Stimulated activated naive CD8-positive, alpha-beta T cell treated with anti-CD3 and anti-CD28 coated beads, Interleukin-15, amount 100 ng/mL, for 72 hours (primary cell): Measurements from ENCODE around the gene AIG1.
"Not testable (repeated sequence)": the region's sequence is repeated elsewhere in the genome, so short reads cannot be mapped to it uniquely, and the experiment has no call there.

Source experiments
- ATAC-seq: fragments of 150-1000 bp; cut with Tn5 transposase; 2 replicates; pipeline ENCODE4 v1.10.0; 2021; ENCODE audit warnings: mild to moderate bottlenecking, moderate library complexity
- DNase-seq, 2 donors: peaks; one replicate each; pipeline ENCODE4 v3.0.0; 2021 to 2022
- H3K27ac Mint-ChIP-seq, 2 donors: one replicate each; pipeline ENCODE4 v1.8.0; 2022; ENCODE audit warnings: mild to moderate bottlenecking in 2 of 2, mixed read lengths in 2 of 2, moderate library complexity in 2 of 2
- H3K27me3 Mint-ChIP-seq: one replicate; pipeline ENCODE4 v1.8.0; 2022; ENCODE audit warnings: mixed read lengths
- H3K4me1 Mint-ChIP-seq: one replicate; pipeline ENCODE4 v1.8.0; 2022; ENCODE audit warnings: mild to moderate bottlenecking, mixed read lengths
- H3K4me3 Mint-ChIP-seq, 2 donors: one replicate each; pipeline ENCODE4 v1.8.0; 2022; ENCODE audit warnings: mild to moderate bottlenecking in 2 of 2, mixed read lengths in 2 of 2, moderate library complexity in 1 of 2
- H3K9me3 Mint-ChIP-seq, 2 donors: one replicate each; pipeline ENCODE4 v1.8.0; 2022; ENCODE audit warnings: mixed read lengths in 2 of 2

The AIG1 gene

GRCh38 chr6:143149771-143150170 lies 89.1 kb downstream of the AIG1 start:
- ATAC-seq (no peak), DNase-seq (no peak)
- Mint-ChIP-seq H3K4me3 (no peak overlapping the region), H3K27ac (no peak overlapping the region), H3K9me3 (peaks cover 0 to 18% of the 10 kb centered on the region in 2 donors), H3K4me1 (peaks cover 11% of the 10 kb centered on the region), H3K27me3 (no peaks in the 10 kb centered on the region)

- Mint-ChIP-seq H3K9me3 (peaks cover 0 to 18% of the 10 kb centered on the region in 2 donors), H3K4me1 (peaks cover 11% of the 10 kb centered on the region), H3K27ac (no peak overlapping the region), H3K27me3 (no peaks in the 10 kb centered on the region), H3K4me3 (no peak overlapping the region)
- no peak for ATAC-seq
- no peak for DNase-seq
Observed at GRCh38 chr6:143150281-143150680, 89.6 kb downstream of the AIG1 start.

GRCh38 chr6:143151381-143151780 lies 90.7 kb downstream of the AIG1 start:
- no peak overlapping the region for H3K27ac Mint-ChIP-seq
- DNase-seq (no peak), ATAC-seq (no peak)
- no peaks in the 10 kb centered on the region for H3K27me3 Mint-ChIP-seq
- H3K9me3 Mint-ChIP-seq: peaks cover 0 to 15% of the 10 kb centered on the region in 2 donors
- no peak overlapping the region for H3K4me3 Mint-ChIP-seq
- H3K4me1 Mint-ChIP-seq: peaks cover 5% of the 10 kb centered on the region

GRCh38 chr6:143155681-143156080 lies 95.0 kb downstream of the AIG1 start:
- H3K4me1 Mint-ChIP-seq: peaks cover 14% of the 10 kb centered on the region
- H3K4me3 Mint-ChIP-seq: no peak overlapping the region
- peaks cover 0 to 4% of the 10 kb centered on the region in 2 donors for H3K9me3 Mint-ChIP-seq
- no peak overlapping the region for H3K27ac Mint-ChIP-seq
- ATAC-seq (no peak), DNase-seq (no peak)
- no peaks in the 10 kb centered on the region for H3K27me3 Mint-ChIP-seq

GRCh38 chr6:143157131-143157530 lies 96.4 kb downstream of the AIG1 start:
- DNase-seq (no peak), ATAC-seq (no peak)
- Mint-ChIP-seq H3K27ac (no peak overlapping the region), H3K4me3 (no peak overlapping the region), H3K9me3 (no peaks in the 10 kb centered on the region), H3K27me3 (no peaks in the 10 kb centered on the region), H3K4me1 (peaks cover 14% of the 10 kb centered on the region)

- DNase-seq: no peak
- no peak overlapping the region for H3K4me3 Mint-ChIP-seq
- H3K27me3 Mint-ChIP-seq: no peaks in the 10 kb centered on the region
Observed at GRCh38 chr6:143158113-143158581, 97.5 kb downstream of the AIG1 start.

GRCh38 chr6:143159001-143159400 lies 98.3 kb downstream of the AIG1 start:
- no peak for DNase-seq
- Mint-ChIP-seq H3K4me1 (peaks cover 19% of the 10 kb centered on the region), H3K4me3 (no peak overlapping the region), H3K9me3 (no peaks in the 10 kb centered on the region), H3K27me3 (no peaks in the 10 kb centered on the region), H3K27ac (no peak overlapping the region)
- no peak for ATAC-seq

More at GRCh38 chr6:143158113-143158581, 97.5 kb downstream of the AIG1 start:
- ATAC-seq: peak; percentile 68
- Mint-ChIP-seq H3K4me1 (peaks cover 14% of the 10 kb centered on the region), H3K27ac (no peak overlapping the region), H3K9me3 (no peaks in the 10 kb centered on the region)

GRCh38 chr6:143160015-143160414 lies 99.3 kb downstream of the AIG1 start:
- Mint-ChIP-seq H3K4me3 (no peak overlapping the region), H3K4me1 (peaks cover 19% of the 10 kb centered on the region), H3K27ac (no peak overlapping the region), H3K9me3 (no peaks in the 10 kb centered on the region), H3K27me3 (no peaks in the 10 kb centered on the region)
- DNase-seq (no peak), ATAC-seq (no peak)

GRCh38 chr6:143160439-143161220 lies 99.9 kb downstream of the AIG1 start:
- ATAC-seq (no peak), DNase-seq (no peak)
- H3K27me3 Mint-ChIP-seq: no peaks in the 10 kb centered on the region
- H3K9me3 Mint-ChIP-seq: no peaks in the 10 kb centered on the region
- no peak overlapping the region for H3K4me3 Mint-ChIP-seq
- peaks cover 19% of the 10 kb centered on the region for H3K4me1 Mint-ChIP-seq
- H3K27ac Mint-ChIP-seq: no peak overlapping the region

GRCh38 chr6:143163621-143164020 lies 102.9 kb downstream of the AIG1 start:
- ATAC-seq: no peak
- no peak for DNase-seq
- Mint-ChIP-seq H3K4me3 (no peak overlapping the region), H3K9me3 (no peaks in the 10 kb centered on the region), H3K27me3 (no peaks in the 10 kb centered on the region), H3K27ac (no peak overlapping the region), H3K4me1 (peaks cover 6% of the 10 kb centered on the region)

- Mint-ChIP-seq H3K27me3 (no peaks in the 10 kb centered on the region), H3K27ac (no peak overlapping the region), H3K4me1 (peaks cover 6% of the 10 kb centered on the region), H3K9me3 (no peaks in the 10 kb centered on the region), H3K4me3 (no peak overlapping the region)
- ATAC-seq: no peak
- DNase-seq: no peak
Observed at GRCh38 chr6:143164565-143165105, 103.9 kb downstream of the AIG1 start.

GRCh38 chr6:143165315-143165855 lies 104.7 kb downstream of the AIG1 start:
- peaks cover 6% of the 10 kb centered on the region for H3K4me1 Mint-ChIP-seq
- DNase-seq (no peak), ATAC-seq (no peak)
- H3K27me3 Mint-ChIP-seq: no peaks in the 10 kb centered on the region
- H3K9me3 Mint-ChIP-seq: no peaks in the 10 kb centered on the region
- no peak overlapping the region for H3K4me3 Mint-ChIP-seq
- no peak overlapping the region for H3K27ac Mint-ChIP-seq

- no peak overlapping the region for H3K27ac Mint-ChIP-seq
- peaks cover 6% of the 10 kb centered on the region for H3K4me1 Mint-ChIP-seq
- H3K9me3 Mint-ChIP-seq: no peaks in the 10 kb centered on the region
- ATAC-seq (no peak), DNase-seq (no peak)
- no peaks in the 10 kb centered on the region for H3K27me3 Mint-ChIP-seq
- H3K4me3 Mint-ChIP-seq: no peak overlapping the region
Observed at GRCh38 chr6:143166247-143166695, 105.6 kb downstream of the AIG1 start.

GRCh38 chr6:143167224-143167623 lies 106.5 kb downstream of the AIG1 start:
- ATAC-seq (no peak), DNase-seq (no peak)
- peaks cover 0 to 6% of the 10 kb centered on the region in 2 donors for H3K9me3 Mint-ChIP-seq
- peaks cover 6% of the 10 kb centered on the region for H3K4me1 Mint-ChIP-seq
- no peaks in the 10 kb centered on the region for H3K27me3 Mint-ChIP-seq
- H3K27ac Mint-ChIP-seq: no peak overlapping the region
- no peak overlapping the region for H3K4me3 Mint-ChIP-seq

- not testable (repeated sequence) for H3K27ac Mint-ChIP-seq, DNase-seq, H3K27me3 Mint-ChIP-seq, H3K4me1 Mint-ChIP-seq, ATAC-seq, H3K4me3 Mint-ChIP-seq
- H3K9me3 Mint-ChIP-seq: peaks cover 4 to 18% of the 10 kb centered on the region in 2 donors
Observed at GRCh38 chr6:143168396-143168816, 107.7 kb downstream of the AIG1 start.

GRCh38 chr6:143169440-143169839 lies 108.8 kb downstream of the AIG1 start:
- H3K27ac Mint-ChIP-seq: no peak overlapping the region
- H3K4me1 Mint-ChIP-seq: no peaks in the 10 kb centered on the region
- DNase-seq: no peak
- no peak for ATAC-seq
- H3K27me3 Mint-ChIP-seq: no peaks in the 10 kb centered on the region
- peaks cover 7 to 22% of the 10 kb centered on the region in 2 donors for H3K9me3 Mint-ChIP-seq
- H3K4me3 Mint-ChIP-seq: no peak overlapping the region
